Endodermal cell (in vitro differentiated cells): ENCODE data around the gene CDC42SE2. TPM values are rescaled to one million over a fixed set of nuclear protein-coding genes. Genes with fewer than 3 reads are reported as not detected.

Source experiments
- DNase-seq: peaks from one replicate; pipeline ENCODE4 v3.0.0-alpha.2; 2017
- H3K27ac ChIP-seq: 2 replicates; pipeline ENCODE4 v1.5.1; 2013; ENCODE audit warnings: mild to moderate bottlenecking, low read depth, low read length, moderate library complexity
- H3K27me3 ChIP-seq: 2 replicates; pipeline ENCODE4 v1.6.1; 2013; ENCODE audit warnings: mild to moderate bottlenecking, low read length, moderate library complexity; ENCODE audit not compliant: insufficient read depth, control insufficient read depth, poor library complexity, severe bottlenecking
- H3K36me3 ChIP-seq: 2 replicates; pipeline ENCODE4 v1.7.0; 2013; ENCODE audit warnings: mild to moderate bottlenecking, low read length, moderate library complexity; ENCODE audit not compliant: control insufficient read depth, insufficient read depth
- H3K4me1 ChIP-seq: one replicate; pipeline ENCODE4 v1.7.0; 2013; ENCODE audit warnings: low read length; ENCODE audit not compliant: control insufficient read depth, insufficient read depth
- H3K4me3 ChIP-seq: 2 replicates; pipeline ENCODE4 v1.5.1; 2013; ENCODE audit warnings: mild to moderate bottlenecking, low read length, moderate library complexity
- H3K9ac ChIP-seq: 2 replicates; pipeline ENCODE4 v1.6.1; 2013; ENCODE audit warnings: mild to moderate bottlenecking, low read length, moderate library complexity; ENCODE audit not compliant: poor library complexity, severe bottlenecking; ENCODE audit errors: extremely low read depth
- H3K9me3 ChIP-seq: 2 replicates; pipeline ENCODE4 v1.6.1; 2013; ENCODE audit warnings: mild to moderate bottlenecking, low read length, moderate library complexity; ENCODE audit not compliant: control insufficient read depth
- H3K27ac Mint-ChIP-seq: 2 replicates; pipeline ENCODE4 v1.8.0; 2020; ENCODE audit warnings: mixed read lengths
- H3K27me3 Mint-ChIP-seq: 2 replicates; pipeline ENCODE4 v1.8.0; 2021; ENCODE audit warnings: mild to moderate bottlenecking, mixed read lengths; ENCODE audit not compliant: insufficient read depth
- H3K36me3 Mint-ChIP-seq: 2 replicates; pipeline ENCODE4 v1.8.0; 2020; ENCODE audit warnings: low read depth, mixed read lengths
- H3K4me1 Mint-ChIP-seq: 2 replicates; pipeline ENCODE4 v1.8.0; 2020; ENCODE audit warnings: mixed read lengths
- H3K4me3 Mint-ChIP-seq: 2 replicates; pipeline ENCODE4 v1.8.0; 2020; ENCODE audit warnings: mild to moderate bottlenecking, moderate library complexity, mixed read lengths
- H3K9me3 Mint-ChIP-seq: 2 replicates; pipeline ENCODE4 v1.8.0; 2020; ENCODE audit warnings: mild to moderate bottlenecking, mixed read lengths
- CTCF ChIP-seq: fragments of 200-600 bp; sonication (generic); conservative IDR thresholded peaks from 2 replicates; pipeline ENCODE4 v1.5.0; 2021; ENCODE audit warnings: antibody characterized with exemption, mild to moderate bottlenecking
- WGBS, 2 experiments: methylation state at CpG; one replicate each; pipeline versions ENCODE4 v1.1.5 to v1.1.7; 2013; ENCODE audit warnings: missing lambda C conversion rate in 2 of 2, mixed read lengths in 1 of 2; ENCODE audit not compliant: insufficient coverage in 1 of 2, insufficient read length in 1 of 2; 5-methylcytosine and 5-hydroxymethylcytosine counted together
- total RNA-seq, 2 donors: library from RNA; stranded (reverse); fragmentation: NEBNext Ultra II Directional in 1 of 2; extraction: Animal tissue kit (Norgen Biotek cat#: 25700) in 1 of 2; gene quantifications; 2 replicates in 1 of 2; 3 replicates in 1 of 2; pipeline ENCODE4 v1.2.1, GENCODE V29; 2021

CDC42SE2 gene
- total RNA-seq, 2 donors from 2014 or later, result 28.6 to 36.4 TPM

GRCh38 chr5:131423056-131423455 is 159.2 kb downstream of the CDC42SE2 start:
- no peaks in the 10 kb centered on the region for H3K27me3 ChIP-seq
- TF ChIP-seq CTCF, result peak; percentile 73
- H3K27me3 Mint-ChIP-seq, result no peaks in the 10 kb centered on the region
- no peaks in the 10 kb centered on the region for H3K9me3 ChIP-seq
- H3K4me1 ChIP-seq, result no peaks in the 10 kb centered on the region
- H3K4me1 Mint-ChIP-seq, result no peaks in the 10 kb centered on the region
- no peak overlapping the region for H3K9ac ChIP-seq
- no peak for DNase-seq
- H3K36me3 Mint-ChIP-seq, result peaks cover 20% of the 10 kb centered on the region
- 76 to 80% methylated on average over 2 of the region's 2 CpGs for WGBS, 2 experiments
- H3K27ac Mint-ChIP-seq, result no peak overlapping the region
- no peak overlapping the region for H3K4me3 Mint-ChIP-seq
- peaks cover 31% of the 10 kb centered on the region for H3K36me3 ChIP-seq
- no peak overlapping the region for H3K27ac ChIP-seq
- no peaks in the 10 kb centered on the region for H3K9me3 Mint-ChIP-seq
- H3K4me3 ChIP-seq, result no peak overlapping the region

- no peaks in the 10 kb centered on the region for H3K27me3 ChIP-seq
- H3K36me3 Mint-ChIP-seq, result peaks cover 30% of the 10 kb centered on the region
- peaks cover 4% of the 10 kb centered on the region for H3K4me1 Mint-ChIP-seq
- H3K36me3 ChIP-seq, result peaks cover 51% of the 10 kb centered on the region
- no peak overlapping the region for H3K9ac ChIP-seq
- H3K27me3 Mint-ChIP-seq, result no peaks in the 10 kb centered on the region
- H3K4me3 Mint-ChIP-seq, result no peak overlapping the region
- no peaks in the 10 kb centered on the region for H3K9me3 Mint-ChIP-seq
- H3K9me3 ChIP-seq, result no peaks in the 10 kb centered on the region
- no CpG with 5 or more reads among the region's 1 CpG for WGBS, 2 experiments
- H3K4me3 ChIP-seq, result no peak overlapping the region
- no peak for DNase-seq
- H3K27ac Mint-ChIP-seq, result no peak overlapping the region
- TF ChIP-seq CTCF, result no peak
- H3K27ac ChIP-seq, result no peak overlapping the region
- no peaks in the 10 kb centered on the region for H3K4me1 ChIP-seq
Measured at GRCh38 chr5:131426011-131426410, 162.2 kb downstream of the CDC42SE2 start.

GRCh38 chr5:131430794-131431193 is 166.9 kb downstream of the CDC42SE2 start:
- no peak overlapping the region for H3K27ac Mint-ChIP-seq
- H3K27me3 ChIP-seq, result no peaks in the 10 kb centered on the region
- H3K9me3 Mint-ChIP-seq, result no peaks in the 10 kb centered on the region
- DNase-seq, result no peak
- TF ChIP-seq CTCF, result no peak
- 80 to 98% methylated on average over 1 of the region's 1 CpG for WGBS, 2 experiments
- H3K36me3 Mint-ChIP-seq, result peaks cover 56% of the 10 kb centered on the region
- H3K4me3 Mint-ChIP-seq, result no peak overlapping the region
- no peaks in the 10 kb centered on the region for H3K4me1 ChIP-seq
- H3K27ac ChIP-seq, result no peak overlapping the region
- H3K27me3 Mint-ChIP-seq, result no peaks in the 10 kb centered on the region
- peaks cover 65% of the 10 kb centered on the region for H3K36me3 ChIP-seq
- peaks cover 4% of the 10 kb centered on the region for H3K4me1 Mint-ChIP-seq
- no peaks in the 10 kb centered on the region for H3K9me3 ChIP-seq
- no peak overlapping the region for H3K4me3 ChIP-seq
- no peak overlapping the region for H3K9ac ChIP-seq
